SH-SY5Y (cell line): ENCODE measurements around the gene GDI1.

ENCODE experiments used
- GATA2 ChIP-seq: IDR thresholded peaks from 2 replicates; pipeline ENCODE4 v1.6.1; 2011; ENCODE audit warnings: mild to moderate bottlenecking, low read depth, low read length
- GATA3 ChIP-seq: IDR thresholded peaks from 2 replicates; pipeline ENCODE4 v1.6.1; 2011; ENCODE audit warnings: low read depth, mild to moderate bottlenecking, low read length, moderate library complexity

- no peak for TF ChIP-seq GATA2
- TF ChIP-seq GATA3 = no peak
Observed at GRCh38 chrX:154441984-154442707, 5.2 kb downstream of the GDI1 start.
